Measurements from ENCODE around the gene PSME3IP1.

- TF ChIP-seq CTCF (conservative IDR thresholded peaks at IDR 0.05) (no peak), ZFX (IDR thresholded peaks at IDR 0.05) (no peak)
Measured at GRCh38 chr16:57188711-57189002, 2.8 kb upstream of the PSME3IP1 start.
